BLaER1 treated with 17β-estradiol and CSF1 and Interleukin-3, amounts not matched to agents 10 nM and 100 nM (cell line): ENCODE measurements around the gene RBM26.
A peak's percentile ranks its signal among the peaks of the same experiment; 100 is the strongest.

Experiments
- H3K27ac ChIP-seq, 11 experiments: shearing (Covaris generic); formaldehyde crosslinking; 2 replicates each; pipeline ENCODE4 v1.8.1; 2022
- H3K27me3 ChIP-seq, 11 experiments: shearing (Covaris generic); formaldehyde crosslinking; 2 replicates each; pipeline ENCODE4 v1.8.1; 2022
- H3K36me3 ChIP-seq, 11 experiments: shearing (Covaris generic); formaldehyde crosslinking; 2 replicates each; pipeline ENCODE4 v1.8.1; 2022
- H3K4me1 ChIP-seq, 10 experiments: shearing (Covaris generic); formaldehyde crosslinking; 2 replicates each; pipeline ENCODE4 v1.8.1; 2022
- H3K4me2 ChIP-seq, 11 experiments: shearing (Covaris generic); formaldehyde crosslinking; 2 replicates each; pipeline ENCODE4 v1.8.1; 2022
- H3K4me3 ChIP-seq, 10 experiments: shearing (Covaris generic); formaldehyde crosslinking; 2 replicates each; pipeline ENCODE4 v1.8.1; 2022
- H3K9ac ChIP-seq, 11 experiments: shearing (Covaris generic); formaldehyde crosslinking; 2 replicates each; pipeline ENCODE4 v1.8.1; 2022
- H3K9me3 ChIP-seq, 11 experiments: shearing (Covaris generic); formaldehyde crosslinking; replicated peaks in 1 of 11; 2 replicates each; pipeline ENCODE4 v1.8.1; 2022
- H4K20me1 ChIP-seq, 11 experiments: shearing (Covaris generic); formaldehyde crosslinking; 2 replicates each; pipeline ENCODE4 v1.8.1; 2022
- Cebpa-rat ChIP-seq, 11 experiments: shearing (Covaris generic); IDR thresholded peaks; 2 replicates each; pipeline ENCODE4 v1.8.1; 2022

RBM26 gene

GRCh38 chr13:79409828-79410227 is 3.8 kb upstream of the RBM26 start:
- no peaks in the 10 kb centered on the region for H3K27me3 ChIP-seq
- H3K36me3 ChIP-seq, result peaks cover 0 to 14% (median 8%) of the 10 kb centered on the region in 11 experiments; a peak in 9 of 22 replicates
- H4K20me1 ChIP-seq, result peaks cover 0 to 4% (median 2%) of the 10 kb centered on the region in 11 experiments; a peak in 8 of 22 replicates
- H3K27ac ChIP-seq, result no peak overlapping the region
- no peak overlapping the region for H3K4me2 ChIP-seq
- no peaks in the 10 kb centered on the region for H3K9me3 ChIP-seq
- TF ChIP-seq Cebpa-rat (IDR thresholded peaks at IDR 0.05), result no peak
- H3K4me3 ChIP-seq, result no peak overlapping the region
- peaks cover 10 to 19% (median 13%) of the 10 kb centered on the region in 10 experiments; a peak in 18 of 20 replicates for H3K4me1 ChIP-seq
- H3K9ac ChIP-seq, result no peak overlapping the region

- Histone ChIP-seq H4K20me1 (peaks cover 13 to 27% (median 26%) of the 10 kb centered on the region in 11 experiments; a peak in 21 of 22 replicates), H3K4me2 (peak overlapping the region; percentile 75 to 93 (median 83)), H3K36me3 (peaks cover 0 to 5% (median 0%) of the 10 kb centered on the region in 11 experiments; a peak in 5 of 22 replicates), H3K9me3 (no peaks in the 10 kb centered on the region), H3K4me1 (peaks cover 30 to 43% (median 34%) of the 10 kb centered on the region in 10 experiments), H3K27me3 (no peaks in the 10 kb centered on the region), H3K27ac (peak overlapping the region in 7 of 11 experiments; percentile 97 to 99 (median 99); a peak in 9 of 22 replicates), H3K4me3 (peak overlapping the region in 9 of 10 experiments; percentile 78 to 95 (median 84); a peak in 13 of 20 replicates), H3K9ac (peak overlapping the region; percentile 97 to 100 (median 99); a peak in 18 of 22 replicates)
- TF ChIP-seq Cebpa-rat (IDR thresholded peaks at IDR 0.05), result no peak
These were observed 1.4 kb upstream of the RBM26 start for GRCh38 chr13:79407349-79407979.

DNA sequence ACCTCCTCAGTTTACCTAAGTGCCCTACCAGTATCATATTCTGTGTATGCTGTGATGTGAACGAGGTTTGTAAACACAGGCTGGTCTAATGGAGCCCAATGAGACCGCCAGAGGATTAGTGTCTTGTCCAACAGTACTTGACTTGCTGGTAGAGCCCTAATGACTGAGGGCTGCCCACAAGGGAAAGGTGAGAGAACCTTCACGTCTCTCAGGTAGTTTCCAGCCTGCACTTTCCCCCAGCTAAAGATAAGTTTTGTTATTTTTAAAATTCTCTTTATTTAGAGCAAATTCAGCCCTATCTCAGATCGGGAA is 498 bp upstream of the RBM26 start:
- no peak for TF ChIP-seq Cebpa-rat (IDR thresholded peaks at IDR 0.05)
- H4K20me1 ChIP-seq, result peaks cover 15 to 36% (median 35%) of the 10 kb centered on the region in 11 experiments; a peak in 21 of 22 replicates

DNA sequence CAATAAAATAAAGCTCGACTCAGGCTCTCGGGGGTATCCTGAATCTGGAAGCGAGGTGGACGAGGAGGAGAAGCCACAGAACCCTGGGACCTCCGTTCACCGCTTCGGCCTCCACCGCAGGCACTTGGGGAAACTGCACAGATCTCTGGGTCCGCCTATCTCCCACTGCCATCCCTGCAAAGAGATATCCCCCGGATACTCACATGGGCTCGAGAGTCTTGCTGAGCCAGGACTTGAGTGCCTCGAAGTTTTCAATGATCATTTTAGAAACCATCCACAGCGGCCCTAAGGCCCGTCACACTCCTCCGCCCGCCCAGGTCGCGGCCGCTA is 589 bp downstream of the RBM26 start:
- Histone ChIP-seq H3K4me2 (peak overlapping the region; percentile 82 to 98 (median 90)), H3K4me3 (peak overlapping the region; percentile 78 to 95 (median 84)), H3K4me1 (peaks cover 38 to 55% (median 45%) of the 10 kb centered on the region in 10 experiments), H3K9ac (peak overlapping the region; percentile 97 to 100 (median 99)), H3K27me3 (no peaks in the 10 kb centered on the region), H3K27ac (peak overlapping the region; percentile 97 to 99 (median 99)), H3K36me3 (peaks cover 0 to 22% (median 10%) of the 10 kb centered on the region in 11 experiments; a peak in 15 of 22 replicates), H3K9me3 (no peaks in the 10 kb centered on the region), H4K20me1 (peaks cover 22 to 47% (median 45%) of the 10 kb centered on the region in 11 experiments; a peak in 21 of 22 replicates)
- no peak for TF ChIP-seq Cebpa-rat (IDR thresholded peaks at IDR 0.05)

More for the DNA sequence above, 498 bp upstream of the RBM26 start:
- peak overlapping the region; percentile 97 to 99 (median 99) for H3K27ac ChIP-seq
- H3K9me3 ChIP-seq, result no peaks in the 10 kb centered on the region
- H3K36me3 ChIP-seq, result peaks cover 0 to 11% (median 1%) of the 10 kb centered on the region in 11 experiments; a peak in 7 of 22 replicates
- H3K4me3 ChIP-seq, result peak overlapping the region; percentile 78 to 95 (median 84)
- H3K4me2 ChIP-seq, result peak overlapping the region; percentile 75 to 93 (median 83)
- H3K4me1 ChIP-seq, result peaks cover 37 to 52% (median 43%) of the 10 kb centered on the region in 10 experiments
- H3K9ac ChIP-seq, result peak overlapping the region; percentile 97 to 100 (median 99)
- no peaks in the 10 kb centered on the region for H3K27me3 ChIP-seq

- Histone ChIP-seq H4K20me1 (peaks cover 22 to 52% (median 50%) of the 10 kb centered on the region in 11 experiments; a peak in 21 of 22 replicates), H3K36me3 (peaks cover 3 to 27% (median 15%) of the 10 kb centered on the region in 11 experiments; a peak in 20 of 22 replicates), H3K9me3 (no peaks in the 10 kb centered on the region), H3K4me3 (peak overlapping the region; percentile 78 to 95 (median 84)), H3K27ac (peak overlapping the region; percentile 97 to 99 (median 99)), H3K4me2 (peak overlapping the region; percentile 82 to 98 (median 90)), H3K9ac (peak overlapping the region; percentile 97 to 100 (median 99)), H3K4me1 (peaks cover 38 to 60% (median 45%) of the 10 kb centered on the region in 10 experiments), H3K27me3 (no peaks in the 10 kb centered on the region)
- TF ChIP-seq Cebpa-rat (IDR thresholded peaks at IDR 0.05), result no peak
These were observed 1.1 kb downstream of the RBM26 start for GRCh38 chr13:79404985-79405384.

GRCh38 chr13:79404361-79404760 is 1.7 kb downstream of the RBM26 start:
- Histone ChIP-seq H3K27ac (peak overlapping the region in 10 of 11 experiments; percentile 97 to 99 (median 99); a peak in 21 of 22 replicates), H3K4me3 (peak overlapping the region; percentile 78 to 95 (median 84))
- no peak for TF ChIP-seq Cebpa-rat (IDR thresholded peaks at IDR 0.05)

GRCh38 chr13:79403113-79403512 is 2.9 kb downstream of the RBM26 start:
- Histone ChIP-seq H3K4me1 (peaks cover 38 to 78% (median 45%) of the 10 kb centered on the region in 10 experiments), H3K27ac (peak overlapping the region in 1 of 11 experiments; percentile 65; a peak in 1 of 22 replicates), H3K4me3 (peak overlapping the region in 9 of 10 experiments; percentile 78 to 95 (median 84); a peak in 17 of 20 replicates), H3K4me2 (peak overlapping the region; percentile 82 to 98 (median 90)), H3K27me3 (no peaks in the 10 kb centered on the region), H4K20me1 (peaks cover 22 to 70% (median 62%) of the 10 kb centered on the region in 11 experiments; a peak in 21 of 22 replicates), H3K9ac (peak overlapping the region in 5 of 11 experiments; percentile 8 to 99 (median 98); a peak in 3 of 22 replicates), H3K9me3 (peaks cover 0 to 6% (median 0%) of the 10 kb centered on the region in 11 experiments; a peak in 7 of 22 replicates), H3K36me3 (peaks cover 9 to 45% (median 33%) of the 10 kb centered on the region in 11 experiments; a peak in 20 of 22 replicates)
- no peak for TF ChIP-seq Cebpa-rat (IDR thresholded peaks at IDR 0.05)

More at GRCh38 chr13:79404361-79404760, 1.7 kb downstream of the RBM26 start:
- no peaks in the 10 kb centered on the region for H3K27me3 ChIP-seq
- H3K4me1 ChIP-seq, result peaks cover 38 to 66% (median 45%) of the 10 kb centered on the region in 10 experiments
- peaks cover 22 to 57% (median 56%) of the 10 kb centered on the region in 11 experiments; a peak in 21 of 22 replicates for H4K20me1 ChIP-seq
- H3K9ac ChIP-seq, result peak overlapping the region; percentile 97 to 100 (median 99)
- no peaks in the 10 kb centered on the region; a peak in 1 of 22 replicates for H3K9me3 ChIP-seq
- H3K36me3 ChIP-seq, result peaks cover 9 to 33% (median 21%) of the 10 kb centered on the region in 11 experiments; a peak in 20 of 22 replicates
- H3K4me2 ChIP-seq, result peak overlapping the region; percentile 82 to 98 (median 90)

DNA sequence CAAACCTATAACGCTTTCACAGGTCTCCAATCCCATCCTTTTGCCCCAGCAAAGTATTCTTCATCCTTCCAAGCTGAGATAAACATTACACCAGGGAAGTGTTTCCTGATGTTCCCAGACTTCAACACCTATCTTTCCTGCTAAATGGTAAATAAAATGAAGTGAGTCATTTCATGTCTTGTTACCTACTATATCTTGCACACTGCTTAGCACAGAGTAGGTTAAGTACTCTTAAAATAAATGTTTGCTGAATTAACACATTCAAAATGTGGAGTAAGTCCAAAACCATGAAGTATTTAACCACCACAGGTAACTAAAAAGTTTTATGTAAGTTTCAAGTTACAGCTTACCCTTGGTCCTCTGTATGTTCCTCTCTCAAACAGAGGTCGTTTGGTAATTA is 3.4 kb downstream of the RBM26 start:
- Histone ChIP-seq H4K20me1 (peaks cover 22 to 72% (median 62%) of the 10 kb centered on the region in 11 experiments; a peak in 21 of 22 replicates), H3K27me3 (no peaks in the 10 kb centered on the region), H3K9ac (peak overlapping the region in 3 of 11 experiments; percentile 42 to 98 (median 97); a peak in 3 of 22 replicates), H3K9me3 (peaks cover 0 to 10% (median under 1%) of the 10 kb centered on the region in 11 experiments; a peak in 9 of 22 replicates), H3K4me2 (peak overlapping the region; percentile 82 to 98 (median 90)), H3K4me1 (peaks cover 38 to 79% (median 44%) of the 10 kb centered on the region in 10 experiments), H3K4me3 (peak overlapping the region in 5 of 10 experiments; percentile 0 to 85 (median 81); a peak in 6 of 20 replicates), H3K27ac (peak overlapping the region in 6 of 11 experiments; percentile 18 to 65 (median 37); a peak in 6 of 22 replicates), H3K36me3 (peaks cover 9 to 49% (median 36%) of the 10 kb centered on the region in 11 experiments; a peak in 20 of 22 replicates)
- no peak for TF ChIP-seq Cebpa-rat (IDR thresholded peaks at IDR 0.05)
